HCEC 1CT (cell line): Measurements from ENCODE around the gene ATP2B2.
"Not testable (repeated sequence)": the region's sequence is repeated elsewhere in the genome, so short reads cannot be mapped to it uniquely, and the experiment has no call there.

ENCODE experiments used
- DNase-seq: peaks from one replicate; pipeline ENCODE4 v3.0.0-alpha.2; 2017

The ATP2B2 gene

GRCh38 chr3:10317311-10317960 is 187.9 kb downstream of the ATP2B2 start:
- DNase-seq = no peak

DNA sequence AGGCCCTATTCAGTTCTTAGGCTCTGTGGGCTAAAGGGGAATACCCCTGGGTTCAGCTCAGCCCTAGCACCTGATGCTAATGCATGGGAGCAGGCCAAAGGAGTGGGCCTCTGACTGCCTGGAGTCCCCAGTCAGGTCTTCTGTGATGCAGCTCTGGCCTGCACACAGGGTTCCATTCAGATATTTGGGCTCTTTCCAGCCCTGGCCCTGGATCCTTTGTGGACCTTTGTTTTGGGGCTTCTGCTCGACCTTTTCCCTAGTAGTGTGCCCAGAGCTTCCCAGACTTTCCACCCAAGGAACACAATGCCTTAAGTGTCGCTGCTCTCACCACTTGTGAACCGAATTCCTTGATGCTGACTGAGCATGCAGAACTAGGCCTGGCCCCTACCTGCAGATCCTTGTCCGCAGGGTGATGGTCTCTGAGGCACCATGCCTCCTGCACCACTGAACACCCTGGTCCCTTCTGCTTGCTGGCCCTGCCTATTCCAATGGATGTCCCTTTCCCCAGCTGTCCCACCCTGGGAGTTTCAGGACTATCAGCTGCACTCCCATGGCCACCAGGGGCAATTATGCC is 189.5 kb downstream of the ATP2B2 start:
- no peak for DNase-seq

GRCh38 chr3:10315101-10315500 is 190.3 kb downstream of the ATP2B2 start:
- no peak for DNase-seq

DNA sequence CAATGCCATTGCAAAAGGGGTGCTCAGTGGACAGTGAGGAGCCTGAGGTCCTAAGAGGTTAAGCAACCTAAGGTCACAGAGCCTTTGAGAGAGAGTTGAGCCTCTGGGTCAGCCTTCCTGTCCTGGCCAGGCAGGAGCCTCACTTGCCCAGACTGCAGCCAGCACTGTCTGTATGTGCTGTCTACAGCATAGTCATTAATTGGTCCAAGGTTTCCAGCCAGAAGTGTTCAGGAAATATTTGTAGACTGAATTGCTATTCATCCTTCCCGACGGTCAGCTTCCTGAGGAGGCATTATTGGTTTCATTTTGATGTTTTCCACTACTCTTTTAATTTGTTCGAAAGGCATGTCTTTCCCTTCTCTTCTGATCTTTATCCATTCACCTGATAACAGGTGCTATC is 192.5 kb downstream of the ATP2B2 start:
- no peak for DNase-seq

GRCh38 chr3:10312391-10312790 is 193.0 kb downstream of the ATP2B2 start:
- DNase-seq = no peak

DNA sequence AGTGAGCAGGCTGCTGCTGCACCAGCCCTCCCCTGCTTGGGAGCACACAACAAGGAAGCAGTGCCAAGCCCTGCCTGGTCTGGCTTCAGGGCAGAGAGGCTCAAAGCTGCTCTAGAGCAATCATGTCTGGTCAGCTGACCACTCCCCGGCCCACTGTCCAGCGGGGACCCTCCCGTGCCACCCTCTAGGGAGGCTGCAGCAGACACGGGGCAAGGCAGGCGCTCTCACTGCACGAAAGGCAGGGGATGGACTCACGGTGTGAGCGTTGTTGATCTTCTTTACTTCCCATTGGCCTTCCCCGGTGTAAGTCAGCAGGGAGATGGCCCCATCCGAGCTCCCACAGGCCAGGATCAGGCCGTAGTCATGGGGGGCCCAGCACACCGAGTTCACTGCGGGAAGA is 193.7 kb downstream of the ATP2B2 start:
- DNase-seq = no peak

GRCh38 chr3:10310578-10310977 is 194.8 kb downstream of the ATP2B2 start:
- peak; percentile 64 for DNase-seq

GRCh38 chr3:10309736-10310135 is 195.7 kb downstream of the ATP2B2 start:
- no peak for DNase-seq

- DNase-seq = no peak
These were observed 196.7 kb downstream of the ATP2B2 start for GRCh38 chr3:10308678-10309077.

DNA sequence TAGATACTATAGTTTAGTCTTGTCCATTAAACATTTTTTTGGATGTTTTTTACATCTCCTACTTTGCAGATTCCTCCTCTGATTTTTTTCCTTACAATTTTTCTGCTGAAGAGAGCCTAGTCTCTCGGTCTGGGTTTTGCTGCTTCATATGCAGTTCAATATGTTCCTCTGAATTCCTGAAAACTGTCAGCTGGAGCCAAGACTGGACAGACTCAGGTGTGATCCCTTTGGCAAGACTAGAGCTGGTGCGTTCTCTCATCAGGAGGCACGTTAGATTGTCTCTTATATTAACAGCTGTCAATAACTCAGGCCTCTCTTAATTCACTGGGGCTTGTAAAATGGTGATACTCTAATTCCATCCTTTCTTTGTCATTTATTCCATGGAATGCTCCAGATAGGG is 199.2 kb downstream of the ATP2B2 start:
- no peak for DNase-seq

- no peak for DNase-seq
These were observed 200.0 kb downstream of the ATP2B2 start for GRCh38 chr3:10305331-10305902.

GRCh38 chr3:10304905-10305304 is 200.5 kb downstream of the ATP2B2 start:
- DNase-seq = no peak

DNA sequence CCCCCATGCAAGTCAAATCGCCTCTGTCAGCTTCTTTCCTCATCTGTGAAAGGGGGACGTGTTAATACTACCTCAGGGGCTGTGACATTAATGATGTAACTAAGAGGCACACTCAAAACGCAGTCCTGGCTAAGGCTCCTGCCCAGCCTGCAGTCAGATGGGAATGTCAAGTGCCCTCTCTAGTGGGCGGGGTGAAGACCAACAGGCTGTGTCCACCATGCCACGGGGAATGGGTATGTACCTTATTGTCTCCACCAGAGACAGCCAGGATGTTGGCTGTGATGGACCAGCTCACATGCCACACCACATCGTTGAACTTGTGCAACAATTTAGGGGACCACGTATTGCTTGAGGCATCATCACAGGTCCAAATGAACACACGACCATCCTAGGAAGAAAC is 201.6 kb downstream of the ATP2B2 start:
- no peak for DNase-seq

- no peak for DNase-seq
These were observed 202.3 kb downstream of the ATP2B2 start for GRCh38 chr3:10303105-10303504.

GRCh38 chr3:10300087-10300486 is 205.3 kb downstream of the ATP2B2 start:
- no peak for DNase-seq

DNA sequence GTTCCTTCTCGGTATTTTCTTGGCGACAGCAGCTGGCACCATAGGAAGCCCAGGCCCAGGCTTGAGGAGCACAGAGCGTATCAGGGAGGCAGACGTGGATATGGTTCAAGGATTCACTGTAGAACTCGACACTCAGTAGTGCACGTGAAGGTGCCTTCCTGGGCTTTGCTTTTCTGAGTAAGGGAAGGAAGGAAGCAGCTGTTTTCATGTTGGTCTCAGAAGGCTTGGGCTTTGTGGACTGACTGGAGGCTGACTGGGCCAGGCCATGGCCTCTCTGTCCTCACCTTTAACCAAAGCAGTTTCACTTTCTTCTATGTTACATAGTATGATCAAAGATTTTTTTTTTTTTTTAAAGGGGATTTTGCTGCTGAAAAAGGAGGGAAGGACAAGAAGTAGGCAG is 205.7 kb downstream of the ATP2B2 start:
- no peak for DNase-seq

GRCh38 chr3:10299175-10299574 is 206.2 kb downstream of the ATP2B2 start:
- DNase-seq = no peak

- not testable (repeated sequence) for DNase-seq
These were observed 207.3 kb downstream of the ATP2B2 start for GRCh38 chr3:10298064-10298463.

DNA sequence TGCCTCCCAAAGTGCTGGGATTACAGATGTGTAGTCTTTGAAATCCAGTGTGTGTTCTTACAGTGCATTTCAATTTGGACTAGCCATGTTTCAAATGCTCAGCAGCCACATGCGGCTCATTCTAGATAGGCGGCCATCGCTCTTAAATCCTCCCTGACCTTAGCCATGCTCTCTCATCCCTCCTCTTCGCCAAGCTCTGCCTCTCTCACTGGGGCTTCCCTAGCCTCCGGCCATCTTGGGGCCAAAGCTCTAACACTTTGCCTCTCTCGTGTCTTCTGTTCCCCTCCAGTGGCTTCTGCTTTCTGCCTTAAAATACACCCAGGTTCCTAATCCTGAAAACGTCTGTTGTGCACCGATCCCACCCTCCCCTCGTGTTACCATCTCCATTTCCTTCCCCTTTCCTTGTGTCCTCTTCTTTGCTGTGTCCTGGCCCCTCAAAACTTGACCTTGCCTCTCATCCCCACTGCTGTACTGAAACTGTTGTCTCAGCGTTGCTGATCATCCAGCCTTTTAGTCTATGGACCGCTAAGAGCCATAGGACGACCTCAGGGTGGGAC is 211.3 kb downstream of the ATP2B2 start:
- DNase-seq = no peak

DNA sequence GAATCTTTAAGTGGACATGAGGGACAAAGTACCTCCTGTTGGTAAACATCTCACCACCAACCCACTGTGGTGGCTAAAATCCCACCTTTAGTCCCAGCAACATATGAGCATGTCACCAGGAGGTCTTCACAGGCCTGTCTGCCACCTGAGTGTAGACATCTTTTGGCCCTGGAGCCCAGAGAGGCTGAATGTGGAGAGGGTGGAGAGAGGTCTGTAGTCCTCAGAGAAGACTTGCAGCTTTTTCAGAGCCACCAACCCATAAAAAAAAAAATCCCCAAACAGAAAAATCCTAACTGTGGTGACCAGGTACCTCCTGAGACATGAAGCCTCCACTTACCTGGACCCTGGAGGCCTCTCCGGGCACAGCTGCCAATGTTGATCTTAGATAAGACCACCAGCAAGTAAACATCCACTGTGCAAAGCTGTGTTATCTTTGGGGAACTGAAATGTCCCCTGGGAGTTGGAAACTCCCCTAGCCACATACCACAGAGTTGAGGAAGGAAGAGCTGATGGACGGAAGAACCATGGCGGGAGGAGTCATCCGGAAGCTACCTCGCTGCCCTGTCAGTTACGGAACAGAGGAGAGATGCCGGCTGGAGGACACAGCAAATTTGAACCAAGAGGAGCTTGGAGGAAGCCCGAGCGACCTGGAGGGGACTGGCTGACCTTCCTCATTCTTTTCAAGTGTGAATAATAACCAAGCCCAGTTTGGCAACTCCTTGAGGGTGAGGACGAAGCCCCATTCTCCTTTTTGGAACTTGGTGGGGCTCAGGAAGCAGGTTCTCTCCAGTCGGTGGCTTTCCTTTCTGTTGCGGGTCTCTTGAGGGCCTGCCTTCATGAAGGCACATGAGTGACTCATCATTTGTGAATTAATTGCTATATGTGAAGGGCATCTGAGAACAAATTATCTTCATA is 212.6 kb downstream of the ATP2B2 start, which contains the start of gene GHRL:
Gene GHRL (minus strand): TSS at position 443 of the 915 bp plus-strand sequence. CDS start 2,767 bp downstream, outside the sequence.
- DNase-seq = no peak

DNA sequence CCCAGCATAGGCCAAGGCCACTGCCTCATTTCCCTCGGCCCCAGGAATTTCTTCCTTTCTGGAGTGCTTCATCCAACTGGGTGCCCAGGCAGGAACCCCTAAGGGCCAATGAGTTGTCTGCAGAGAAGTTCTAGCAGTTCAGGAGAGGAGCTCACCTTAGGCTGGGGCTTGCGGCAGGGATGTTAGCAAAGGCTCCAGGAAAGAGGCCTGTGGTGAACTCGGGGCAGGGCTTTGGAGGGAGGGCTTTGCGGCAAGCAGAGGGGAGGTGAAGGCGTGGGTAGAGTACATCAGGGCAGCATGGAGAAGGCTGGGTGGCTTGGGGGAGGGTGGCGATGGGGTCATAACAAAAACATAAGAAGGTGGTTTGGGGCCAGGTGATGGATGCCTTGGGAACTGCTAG is 213.7 kb downstream of the ATP2B2 start:
- DNase-seq = no peak

- DNase-seq = no peak
These were observed 214.8 kb downstream of the ATP2B2 start for GRCh38 chr3:10290481-10291176.
